ENCODE data around the gene RBM20.

- TF ChIP-seq ZFP3 (CRISPR knock-in tag; IDR thresholded peaks at IDR 0.05) (no peak), TOX (CRISPR knock-in tag; IDR thresholded peaks at IDR 0.05; ENCODE audit: borderline replicate concordance) (no peak), ZNF8 (CRISPR knock-in tag; IDR thresholded peaks at IDR 0.05) (no peak), RARB (CRISPR knock-in tag; IDR thresholded peaks at IDR 0.05) (no peak), ZNF565 (CRISPR knock-in tag; conservative IDR thresholded peaks at IDR 0.05; ENCODE audit: low read depth) (no peak), CSDC2 (CRISPR knock-in tag; IDR thresholded peaks at IDR 0.05) (no peak)
- TF ChIP-seq, protein P1, sequence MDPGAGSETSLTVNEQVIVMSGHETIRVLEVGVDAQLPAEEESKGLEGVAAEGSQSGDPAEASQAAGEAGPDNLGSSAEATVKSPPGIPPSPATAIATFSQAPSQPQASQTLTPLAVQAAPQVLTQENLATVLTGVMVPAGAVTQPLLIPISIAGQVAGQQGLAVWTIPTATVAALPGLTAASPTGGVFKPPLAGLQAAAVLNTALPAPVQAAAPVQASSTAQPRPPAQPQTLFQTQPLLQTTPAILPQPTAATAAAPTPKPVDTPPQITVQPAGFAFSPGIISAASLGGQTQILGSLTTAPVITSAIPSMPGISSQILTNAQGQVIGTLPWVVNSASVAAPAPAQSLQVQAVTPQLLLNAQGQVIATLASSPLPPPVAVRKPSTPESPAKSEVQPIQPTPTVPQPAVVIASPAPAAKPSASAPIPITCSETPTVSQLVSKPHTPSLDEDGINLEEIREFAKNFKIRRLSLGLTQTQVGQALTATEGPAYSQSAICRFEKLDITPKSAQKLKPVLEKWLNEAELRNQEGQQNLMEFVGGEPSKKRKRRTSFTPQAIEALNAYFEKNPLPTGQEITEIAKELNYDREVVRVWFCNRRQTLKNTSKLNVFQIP (CRISPR knock-in tag; IDR thresholded peaks at IDR 0.05; ENCODE audit: borderline replicate concordance, low read depth) = no peak
Measured at GRCh38 chr10:110829721-110830410, 185.7 kb downstream of the RBM20 start.

All from SK-N-SH treated with all-trans-retinoic acid at 6 μM for 48 hours (cell line).